ENCODE results near the gene EIF4A3. TPM values are rescaled to one million over a fixed set of nuclear protein-coding genes. Genes with fewer than 3 reads are reported as not detected.

Gene EIF4A3
- polyA plus RNA-seq, 1 of the 3 experiments (the other 2 are of a cell fraction): 335 TPM

DNA sequence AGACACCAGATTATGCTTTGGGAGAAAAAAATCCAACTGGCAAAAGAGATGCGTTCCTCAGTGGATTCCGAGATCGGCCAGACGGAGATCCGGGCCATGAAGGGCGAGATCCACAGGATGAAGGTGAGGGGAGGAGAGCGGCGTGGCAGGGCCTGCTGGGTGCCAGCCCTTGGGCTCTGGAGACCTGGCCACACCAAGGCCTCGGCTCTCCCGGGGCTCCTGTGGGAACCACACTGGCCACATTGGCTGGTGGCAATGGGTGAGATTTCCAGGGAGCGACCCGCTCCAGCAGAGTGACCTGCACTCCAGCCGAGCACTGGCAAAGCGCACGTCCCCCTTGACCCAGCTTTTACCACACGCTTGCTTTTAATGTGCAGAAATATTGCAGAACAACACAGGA, 57.2 kb downstream of the EIF4A3 start:
- no peak for TF ChIP-seq FOXM1 (IDR thresholded peaks at IDR 0.05; ENCODE audit: low read depth)
- TF ChIP-seq REST (IDR thresholded peaks at IDR 0.05; ENCODE audit: low read depth, low read length): no peak
- no peak for TF ChIP-seq IRF3 (IDR thresholded peaks at IDR 0.05; ENCODE audit: low read depth, low read length)
- TF ChIP-seq JUND (IDR thresholded peaks at IDR 0.05): no peak
- TF ChIP-seq YY1 (IDR thresholded peaks at IDR 0.05; ENCODE audit: low read depth): no peak
- TF ChIP-seq RFX5 (IDR thresholded peaks at IDR 0.05; ENCODE audit: low read length): no peak
- TF ChIP-seq, protein P1, sequence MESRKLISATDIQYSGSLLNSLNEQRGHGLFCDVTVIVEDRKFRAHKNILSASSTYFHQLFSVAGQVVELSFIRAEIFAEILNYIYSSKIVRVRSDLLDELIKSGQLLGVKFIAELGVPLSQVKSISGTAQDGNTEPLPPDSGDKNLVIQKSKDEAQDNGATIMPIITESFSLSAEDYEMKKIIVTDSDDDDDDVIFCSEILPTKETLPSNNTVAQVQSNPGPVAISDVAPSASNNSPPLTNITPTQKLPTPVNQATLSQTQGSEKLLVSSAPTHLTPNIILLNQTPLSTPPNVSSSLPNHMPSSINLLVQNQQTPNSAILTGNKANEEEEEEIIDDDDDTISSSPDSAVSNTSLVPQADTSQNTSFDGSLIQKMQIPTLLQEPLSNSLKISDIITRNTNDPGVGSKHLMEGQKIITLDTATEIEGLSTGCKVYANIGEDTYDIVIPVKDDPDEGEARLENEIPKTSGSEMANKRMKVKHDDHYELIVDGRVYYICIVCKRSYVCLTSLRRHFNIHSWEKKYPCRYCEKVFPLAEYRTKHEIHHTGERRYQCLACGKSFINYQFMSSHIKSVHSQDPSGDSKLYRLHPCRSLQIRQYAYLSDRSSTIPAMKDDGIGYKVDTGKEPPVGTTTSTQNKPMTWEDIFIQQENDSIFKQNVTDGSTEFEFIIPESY (IDR thresholded peaks at IDR 0.05; ENCODE audit: borderline replicate concordance, low read depth): no peak
- TF ChIP-seq NRF1 (IDR thresholded peaks at IDR 0.05; ENCODE audit: low read depth, low read length): no peak
- no peak for TF ChIP-seq FOXJ3 (CRISPR knock-in tag; IDR thresholded peaks at IDR 0.05)
- TF ChIP-seq EZH2phosphoT487 (IDR thresholded peaks at IDR 0.05; ENCODE audit: borderline replicate concordance, low read depth): no peak
- TF ChIP-seq MEF2A (IDR thresholded peaks at IDR 0.05; ENCODE audit: borderline replicate concordance, low read depth): no peak
- TF ChIP-seq RXRA (IDR thresholded peaks at IDR 0.05; ENCODE audit: borderline replicate concordance, low read depth): no peak
- no peak for TF ChIP-seq SMC3 (IDR thresholded peaks at IDR 0.05; ENCODE audit: low read depth, low read length)
- TF ChIP-seq, protein P2, sequence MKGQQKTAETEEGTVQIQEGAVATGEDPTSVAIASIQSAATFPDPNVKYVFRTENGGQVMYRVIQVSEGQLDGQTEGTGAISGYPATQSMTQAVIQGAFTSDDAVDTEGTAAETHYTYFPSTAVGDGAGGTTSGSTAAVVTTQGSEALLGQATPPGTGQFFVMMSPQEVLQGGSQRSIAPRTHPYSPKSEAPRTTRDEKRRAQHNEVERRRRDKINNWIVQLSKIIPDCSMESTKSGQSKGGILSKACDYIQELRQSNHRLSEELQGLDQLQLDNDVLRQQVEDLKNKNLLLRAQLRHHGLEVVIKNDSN (IDR thresholded peaks at IDR 0.05; ENCODE audit: borderline replicate concordance, low read depth): no peak
- TF ChIP-seq GATA2 (CRISPR knock-in tag; IDR thresholded peaks at IDR 0.05): no peak
- no peak for TF ChIP-seq POLR2AphosphoS5 (IDR thresholded peaks at IDR 0.05; ENCODE audit: low read depth, low read length)
- TF ChIP-seq, protein P3, sequence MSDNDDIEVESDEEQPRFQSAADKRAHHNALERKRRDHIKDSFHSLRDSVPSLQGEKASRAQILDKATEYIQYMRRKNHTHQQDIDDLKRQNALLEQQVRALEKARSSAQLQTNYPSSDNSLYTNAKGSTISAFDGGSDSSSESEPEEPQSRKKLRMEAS (IDR thresholded peaks at IDR 0.05; ENCODE audit: low read depth): no peak
- no peak for TF ChIP-seq CTCF (IDR thresholded peaks at IDR 0.05)
- TF ChIP-seq MXI1 (IDR thresholded peaks at IDR 0.05; ENCODE audit: low read depth, low read length): no peak

More for the DNA sequence above, 57.2 kb downstream of the EIF4A3 start:
- H3F3A ChIP-seq (replicated peaks; ENCODE audit: insufficient read depth): no peaks in the 10 kb centered on the region
- no peak for DNase-seq
- H3K79me2 ChIP-seq (ENCODE audit: insufficient read depth): no peaks in the 10 kb centered on the region
- no peak overlapping the region for H3K27ac ChIP-seq (ENCODE audit: low read depth in 2 of 2, low read length in 1 of 2)
- H3K4me2 ChIP-seq: no peak overlapping the region
- no peak overlapping the region for H2AFZ ChIP-seq (ENCODE audit: low read depth)
- H3K9ac ChIP-seq: no peak overlapping the region
- H3K27me3 ChIP-seq (ENCODE audit: insufficient read depth): no peaks in the 10 kb centered on the region
- no peaks in the 10 kb centered on the region for H4K20me1 ChIP-seq (ENCODE audit: insufficient read depth)
- no peaks in the 10 kb centered on the region for H3K9me3 ChIP-seq
- POLR2A ChIA-PET: no interaction called here
- CTCF ChIA-PET: interaction anchor here (0.6 to 3.1 kb wide), 2 partner anchors 12 to 54 kb away, joined by 3 to 27 read pairs; partner anchors contain the start of gene GAA
- H3K9me2 ChIP-seq: no peaks in the 10 kb centered on the region
- peaks cover 0 to 2% of the 10 kb centered on the region in 2 experiments; a peak in 1 of 4 replicates for H3K4me1 ChIP-seq (ENCODE audit: control insufficient read depth in 1 of 2, insufficient read depth in 2 of 2, low read depth in 1 of 2, low read length in 1 of 2)
- WGBS (ENCODE audit: low lambda C conversion rate): 91% methylated on average over 16 of the region's 16 CpGs
- no peak overlapping the region for H3K4me3 ChIP-seq (ENCODE audit: low read depth in 2 of 2, low read length in 1 of 2)
- H3K36me3 ChIP-seq (replicated peaks in 1 of 2; ENCODE audit: control insufficient read depth in 1 of 2, insufficient read depth in 2 of 2, low read length in 1 of 2): no peaks in the 10 kb centered on the region
